H1 (cell line): ENCODE results near the gene PRCP. TPM values are rescaled to one million over a fixed set of nuclear protein-coding genes. Genes with fewer than 3 reads are reported as not detected.

Experiments
- CTCF ChIA-PET: fragments of 300-600 bp; sonication (Branson Sonifier 250); formaldehyde crosslinking; loops from one replicate; lab custom pipeline; 2021; ENCODE audit not compliant: partially characterized antibody; lab: Charles Lee
- POLR2A ChIA-PET: fragments of 300-600 bp; sonication (Branson Sonifier 250); formaldehyde crosslinking; loops from one replicate; lab custom pipeline; 2021; ENCODE audit warnings: inconsistent platforms; ENCODE audit not compliant: partially characterized antibody; lab: Charles Lee
- DNase-seq, 2 experiments: peaks; one replicate each; pipeline versions ENCODE4 v3.0.0 to v3.0.0-alpha.2; 2010 to 2022; ENCODE audit warnings: low spot score in 2 of 2, low read depth in 1 of 2, mixed read lengths in 1 of 2
- FAIRE-seq: peaks from 2 replicates; lab custom pipeline; 2011; peaks lifted over from hg19 to GRCh38; lab: Jason Lieb, UNC
- H2AFZ ChIP-seq: 2 replicates; pipeline ENCODE4 v1.8.1; 2012; ENCODE audit warnings: low read length, inconsistent platforms
- H2AK5ac ChIP-seq: 2 replicates; pipeline ENCODE4 v1.6.1; 2013; ENCODE audit warnings: low read depth, low read length
- H2BK120ac ChIP-seq: replicated peaks from 2 replicates; pipeline ENCODE3; 2013; ENCODE audit warnings: low read depth, low read length, inconsistent platforms
- H2BK12ac ChIP-seq: 2 replicates; pipeline ENCODE4 v1.6.1; 2013; ENCODE audit warnings: low read depth, low read length
- H2BK15ac ChIP-seq: 2 replicates; pipeline ENCODE4 v1.6.1; 2013; ENCODE audit warnings: low read length
- H2BK20ac ChIP-seq: 2 replicates; pipeline ENCODE4 v1.6.1; 2013; ENCODE audit warnings: low read length
- H2BK5ac ChIP-seq: 2 replicates; pipeline ENCODE4 v1.6.1; 2013; ENCODE audit warnings: low read depth, low read length
- H3K14ac ChIP-seq: 2 replicates; pipeline ENCODE4 v1.6.1; 2013; ENCODE audit warnings: inconsistent platforms; ENCODE audit not compliant: insufficient read length
- H3K18ac ChIP-seq: 2 replicates; pipeline ENCODE4 v1.6.1; 2013; ENCODE audit warnings: low read length; ENCODE audit errors: extremely low read depth
- H3K23ac ChIP-seq: 2 replicates; pipeline ENCODE4 v1.6.1; 2013; ENCODE audit warnings: inconsistent platforms; ENCODE audit not compliant: insufficient read length
- H3K23me2 ChIP-seq: 2 replicates; pipeline ENCODE4 v1.6.1; 2013; ENCODE audit warnings: low read depth, low read length
- H3K27ac ChIP-seq: 2 replicates; pipeline ENCODE4 v1.6.1; 2011; ENCODE audit warnings: low read depth, low read length, inconsistent platforms
- H3K27me3 ChIP-seq, 4 experiments: replicated peaks in 1 of 4; 1 replicate in 1 of 4; 2 replicates in 3 of 4; pipeline versions ENCODE4 v1.6.1 to v1.8.1; 2011 to 2013; ENCODE audit warnings: low read length in 3 of 4, mild to moderate bottlenecking in 3 of 4, inconsistent platforms in 2 of 4, mixed read lengths in 2 of 4, moderate library complexity in 1 of 4; ENCODE audit not compliant: control insufficient read depth in 3 of 4, insufficient read depth in 3 of 4; ENCODE audit errors: extremely low read depth in 1 of 4
- H3K36me3 ChIP-seq, 4 experiments: 2 replicates each; pipeline versions ENCODE4 v1.6.1 to v1.8.1; 2011 to 2013; ENCODE audit warnings: mild to moderate bottlenecking in 4 of 4, low read length in 3 of 4, moderate library complexity in 2 of 4, control low read depth in 1 of 4, inconsistent platforms in 1 of 4; ENCODE audit not compliant: insufficient read depth in 4 of 4, control insufficient read depth in 2 of 4
- H3K4ac ChIP-seq: replicated peaks from 2 replicates; pipeline ENCODE3; 2013; ENCODE audit warnings: low read length, low read depth, mixed read lengths, inconsistent platforms; ENCODE audit not compliant: insufficient read length
- H3K4me1 ChIP-seq, 4 experiments: replicated peaks in 1 of 4; 1 replicate in 1 of 4; 2 replicates in 3 of 4; pipeline versions ENCODE4 v1.6.1 to v1.8.1; 2011 to 2013; ENCODE audit warnings: low read length in 3 of 4, inconsistent platforms in 2 of 4, mixed read lengths in 1 of 4; ENCODE audit not compliant: insufficient read depth in 4 of 4, control insufficient read depth in 3 of 4
- H3K4me2 ChIP-seq, 2 experiments: 2 replicates each; pipeline versions ENCODE4 v1.6.1 to v1.8.1; 2011 to 2013; ENCODE audit warnings: low read depth in 2 of 2, low read length in 2 of 2, control low read depth in 1 of 2, inconsistent platforms in 1 of 2, mild to moderate bottlenecking in 1 of 2; ENCODE audit not compliant: insufficient read depth in 1 of 2
- H3K4me3 ChIP-seq, 4 experiments: fragments of 200-600, 300-600 bp in 1 of 4; sonication (generic), shearing (Covaris generic), sonication (Bioruptor Twin) in 1 of 4; 2 replicates each; pipeline versions ENCODE4 v1.5.1 to v1.8.1; 2011 to 2016; ENCODE audit warnings: low read length in 4 of 4, low read depth in 3 of 4, control low read depth in 2 of 4, inconsistent platforms in 2 of 4, mild to moderate bottlenecking in 2 of 4, mixed read lengths in 1 of 4, moderate library complexity in 1 of 4; ENCODE audit not compliant: insufficient read depth in 2 of 4; ENCODE audit errors: extremely low read depth in 1 of 4
- H3K56ac ChIP-seq: replicated peaks from 2 replicates; pipeline ENCODE3; 2013; ENCODE audit warnings: low read depth, mild to moderate bottlenecking, mixed read lengths, low read length, inconsistent platforms; ENCODE audit not compliant: insufficient read length
- H3K79me1 ChIP-seq: 2 replicates; pipeline ENCODE4 v1.6.1; 2013; ENCODE audit warnings: low read depth, low read length, control low read depth
- H3K79me2 ChIP-seq, 2 experiments: 2 replicates each; pipeline versions ENCODE4 v1.6.1 to v1.8.1; 2012 to 2013; ENCODE audit warnings: low read length in 2 of 2, mild to moderate bottlenecking in 2 of 2, inconsistent platforms in 1 of 2; ENCODE audit not compliant: insufficient read depth in 2 of 2, control insufficient read depth in 1 of 2
- H3K9ac ChIP-seq, 4 experiments: replicated peaks in 1 of 4; 1 replicate in 1 of 4; 2 replicates in 3 of 4; pipeline versions ENCODE4 v1.6.1 to v1.8.1; 2011 to 2013; ENCODE audit warnings: low read depth in 3 of 4, low read length in 3 of 4, control low read depth in 2 of 4, mild to moderate bottlenecking in 2 of 4, moderate library complexity in 2 of 4, inconsistent platforms in 1 of 4; ENCODE audit errors: extremely low read depth in 1 of 4
- H3K9me3 ChIP-seq, 2 experiments: 2 replicates each; pipeline versions ENCODE4 v1.6.1 to v1.8.1; 2012 to 2013; ENCODE audit warnings: mild to moderate bottlenecking in 2 of 2, moderate library complexity in 2 of 2, control low read depth in 1 of 2, inconsistent platforms in 1 of 2, low read depth in 1 of 2, low read length in 1 of 2, mixed read lengths in 1 of 2; ENCODE audit not compliant: insufficient read depth in 2 of 2
- H4K20me1 ChIP-seq, 2 experiments: replicated peaks in 1 of 2; 2 replicates each; pipeline versions ENCODE3 to v1.8.1; 2011 to 2013; ENCODE audit warnings: inconsistent platforms in 2 of 2, low read length in 2 of 2, mild to moderate bottlenecking in 1 of 2; ENCODE audit not compliant: insufficient read depth in 2 of 2, control insufficient read depth in 1 of 2
- H4K5ac ChIP-seq: 2 replicates; pipeline ENCODE4 v1.6.1; 2013; ENCODE audit warnings: low read length, low read depth, mixed read lengths, inconsistent platforms; ENCODE audit not compliant: insufficient read length
- H4K8ac ChIP-seq: 2 replicates; pipeline ENCODE4 v1.8.0; 2013; ENCODE audit warnings: mild to moderate bottlenecking, moderate library complexity, low read length, inconsistent platforms; ENCODE audit not compliant: insufficient read depth; ENCODE audit errors: extremely low read depth
- H4K91ac ChIP-seq: replicated peaks from 2 replicates; pipeline ENCODE3; 2013; ENCODE audit warnings: low read length, mixed read lengths, inconsistent platforms; ENCODE audit not compliant: insufficient read length
- CBX5 ChIP-seq: fragments of 300-800, 300-1000 bp; sonication (generic); IDR thresholded peaks from 2 replicates; pipeline ENCODE4 v1.7.1; 2016; ENCODE audit warnings: antibody characterized with exemption, low read length, low read depth
- CBX8 ChIP-seq: fragments of 300-800, 300-1000 bp; sonication (generic); IDR thresholded peaks from 2 replicates; pipeline ENCODE4 v1.7.1; 2016; ENCODE audit warnings: low read depth, low read length, borderline replicate concordance
- E2F6 ChIP-seq: IDR thresholded peaks from 2 replicates; pipeline ENCODE4 v1.6.1; 2012; ENCODE audit warnings: inconsistent platforms
- GTF2F1 ChIP-seq: IDR thresholded peaks from 2 replicates; pipeline ENCODE4 v1.6.1; 2012; ENCODE audit warnings: low read depth, low read length, improper control_type of control experiment, borderline replicate concordance
- JUND ChIP-seq: IDR thresholded peaks from 2 replicates; pipeline ENCODE4 v1.6.1; 2011; ENCODE audit warnings: mild to moderate bottlenecking, improper control_type of control experiment, low read length
- MAFK ChIP-seq: IDR thresholded peaks from 2 replicates; pipeline ENCODE4 v1.6.1; 2012; ENCODE audit warnings: low read depth, mild to moderate bottlenecking, improper control_type of control experiment, low read length
- MAX ChIP-seq: IDR thresholded peaks from 2 replicates; pipeline ENCODE4 v1.6.1; 2012; ENCODE audit warnings: inconsistent platforms
- POLR2AphosphoS5 ChIP-seq: IDR thresholded peaks from 2 replicates; pipeline ENCODE4 v1.6.1; 2011; ENCODE audit warnings: low read depth, low read length
- RNF2 ChIP-seq: fragments of 200-900, 300-1000 bp; sonication (generic); IDR thresholded peaks from 2 replicates; pipeline ENCODE4 v1.7.1; 2016; ENCODE audit warnings: borderline replicate concordance, low read depth, mild to moderate bottlenecking, antibody characterized with exemption, low read length; ENCODE audit not compliant: poor library complexity, severe bottlenecking; ENCODE audit errors: missing control alignments
- RXRA ChIP-seq: IDR thresholded peaks from 2 replicates; pipeline ENCODE4 v1.6.1; 2011; ENCODE audit warnings: low read depth, mild to moderate bottlenecking, low read length, moderate library complexity; ENCODE audit not compliant: insufficient read depth
- SIX5 ChIP-seq: IDR thresholded peaks from 2 replicates; pipeline ENCODE4 v1.6.1; 2011; ENCODE audit warnings: mild to moderate bottlenecking, low read depth, low read length
- SP1 ChIP-seq: IDR thresholded peaks from 2 replicates; pipeline ENCODE4 v1.6.1; 2011; ENCODE audit warnings: low read depth, low read length
- SRF ChIP-seq: IDR thresholded peaks from 2 replicates; pipeline ENCODE4 v1.6.1; 2011; ENCODE audit warnings: mild to moderate bottlenecking, low read depth, low read length, moderate library complexity
- polyA plus RNA-seq, 7 experiments: library from polyadenylated mRNA; depleted of rRNA in 3 of 7; stranded (reverse) in 5 of 7; unstranded in 2 of 7; fragments of >200 nt in 5 of 7; fragments of 200-250 nt in 2 of 7; gene quantifications; 1 replicate in 5 of 7; 2 replicates in 1 of 7; 4 replicates in 1 of 7; pipeline versions ENCODE4 v1.2.1 to v1.2.3, GENCODE V29; 2011 to 2013; ENCODE audit warnings: missing spikeins in 2 of 7, mixed read lengths in 2 of 7
- total RNA-seq: library from RNA; stranded (reverse); fragmentation: NEBNext Ultra II Directional; extraction: Animal tissue kit (Norgen Biotek cat#: 25700); gene quantifications from 2 replicates; pipeline ENCODE4 v1.2.1, GENCODE V29; 2021

PRCP gene
- total and polyA plus RNA-seq, 2 of the 8 experiments (the other 6 are each of a cell fraction or from before 2014, with no cell fraction given), result 63.8 to 84.4 TPM

DNA sequence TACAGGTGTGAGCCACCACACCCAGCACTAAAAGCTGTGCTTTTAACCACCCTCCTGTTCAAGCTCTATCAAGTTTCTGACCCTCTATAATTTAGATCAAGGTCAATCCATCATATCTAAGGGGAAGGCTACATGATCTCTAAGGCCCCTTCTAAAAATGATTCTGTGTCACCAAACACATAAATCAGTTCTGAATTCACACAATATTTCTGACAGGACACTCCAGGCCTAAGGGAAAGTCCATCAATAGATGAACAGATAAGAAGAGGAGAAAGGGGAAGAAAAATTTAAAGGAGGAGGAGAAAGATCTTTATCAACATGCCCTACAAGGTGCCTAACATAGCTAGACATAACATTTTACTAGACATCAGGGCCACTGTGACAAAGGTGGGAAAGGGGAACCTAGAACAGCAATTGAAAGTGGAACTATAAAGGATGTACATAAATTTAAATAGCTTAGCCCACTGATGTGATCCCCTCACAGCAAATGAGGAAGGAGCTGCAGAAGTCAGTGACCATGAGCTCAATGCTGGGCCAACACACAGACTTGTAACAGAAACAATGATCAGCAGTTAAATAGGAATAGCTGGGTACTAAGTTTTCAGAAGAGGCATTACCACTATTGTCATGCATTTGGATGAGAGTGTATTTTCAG lies 4.7 kb downstream of the PRCP start:
- FAIRE-seq, result no peak
- H2AFZ ChIP-seq, result no peak overlapping the region
- DNase-seq, result no peak
- ChIA-PET POLR2A (interaction anchor here (0.6 kb wide), 1 partner anchor 31 kb away, joined by 3 read pairs; no protein-coding TSS in a partner anchor), CTCF (interaction anchor here (1.4 kb wide), 1 partner anchor 22 kb away, joined by 3 read pairs; no protein-coding TSS in a partner anchor)
- H3K79me1 ChIP-seq, result peaks cover 3% of the 10 kb centered on the region
- H2BK15ac ChIP-seq, result no peak overlapping the region
- no peak overlapping the region for H3K23ac ChIP-seq
- H4K91ac ChIP-seq, result no peak overlapping the region
- no peak overlapping the region for H2BK120ac ChIP-seq
- H3K18ac ChIP-seq, result no peak overlapping the region
- no peak overlapping the region for H3K4me3 ChIP-seq
- no peak overlapping the region for H3K4ac ChIP-seq
- no peaks in the 10 kb centered on the region for H3K9me3 ChIP-seq
- H3K4me2 ChIP-seq, result no peak overlapping the region
- no peak overlapping the region for H2AK5ac ChIP-seq
- peaks cover 0 to 2% (median 0%) of the 10 kb centered on the region in 4 experiments; a peak in 2 of 8 replicates for H3K36me3 ChIP-seq
- no peak overlapping the region for H4K5ac ChIP-seq
- H2BK20ac ChIP-seq, result no peak overlapping the region
- H3K4me1 ChIP-seq, result peaks cover 0 to 6% (median 5%) of the 10 kb centered on the region in 4 experiments; a peak in 5 of 7 replicates
- no peak overlapping the region for H3K56ac ChIP-seq
- peaks cover 0 to 30% of the 10 kb centered on the region in 2 experiments; a peak in 2 of 4 replicates for H3K79me2 ChIP-seq
- H3K27me3 ChIP-seq, result no peaks in the 10 kb centered on the region
- no peaks in the 10 kb centered on the region for H4K20me1 ChIP-seq
- no peak overlapping the region for H3K27ac ChIP-seq
- H3K9ac ChIP-seq, result no peak overlapping the region
- H2BK5ac ChIP-seq, result no peak overlapping the region
- no peak overlapping the region for H4K8ac ChIP-seq
- H3K14ac ChIP-seq, result no peak overlapping the region
- no peak overlapping the region for H2BK12ac ChIP-seq
- H3K23me2 ChIP-seq, result peaks cover 2% of the 10 kb centered on the region
- TF ChIP-seq POLR2AphosphoS5 (no peak), E2F6 (no peak), MAFK (no peak), RXRA (no peak), CBX8 (no peak), CBX5 (no peak), GTF2F1 (no peak), SIX5 (no peak), JUND (no peak), SP1 (no peak), MAX (no peak), RNF2 (no peak), SRF (no peak)
